GM10266 (cell line): Measurements from ENCODE around the gene TMEM18.

Experiments used
- DNase-seq: peaks from one replicate; pipeline ENCODE4 v3.0.0; 2012; ENCODE audit errors: extremely low spot score
- CTCF ChIP-seq: IDR thresholded peaks from 2 replicates; pipeline ENCODE4 v1.5.1; 2012; ENCODE audit warnings: mild to moderate bottlenecking, low read depth; ENCODE audit not compliant: control insufficient read depth, insufficient read depth; ENCODE audit errors: missing control alignments

Gene TMEM18

GRCh38 chr2:643761-644160, 33.4 kb downstream of the TMEM18 start:
- no peak for TF ChIP-seq CTCF

GRCh38 chr2:643334-643733, 33.9 kb downstream of the TMEM18 start:
- no peak for TF ChIP-seq CTCF
- DNase-seq: no peak

More at GRCh38 chr2:643761-644160, 33.4 kb downstream of the TMEM18 start:
- DNase-seq: no peak

- TF ChIP-seq CTCF: no peak
- no peak for DNase-seq
Observed at GRCh38 chr2:641872-642815, 35.1 kb downstream of the TMEM18 start.

GRCh38 chr2:641164-641871, 35.9 kb downstream of the TMEM18 start:
- DNase-seq: no peak
- TF ChIP-seq CTCF: no peak

- no peak for DNase-seq
- TF ChIP-seq CTCF: no peak
Observed at GRCh38 chr2:639703-640102, 37.5 kb downstream of the TMEM18 start.

- no peak for DNase-seq
- no peak for TF ChIP-seq CTCF
Observed at GRCh38 chr2:637804-638203, 39.4 kb downstream of the TMEM18 start.

GRCh38 chr2:637406-637776, 39.8 kb downstream of the TMEM18 start:
- DNase-seq: no peak
- TF ChIP-seq CTCF: no peak
